Sigmoid colon (tissue), 7 donors: ENCODE results near the gene PARD3. TPM values are rescaled to one million over a fixed set of nuclear protein-coding genes. Genes with fewer than 3 reads are reported as not detected.

Experiments used
- DNase-seq: peaks from one replicate; pipeline ENCODE4 v3.0.0-alpha.2; 2019
- H3K27ac ChIP-seq, 4 donors: fragments of 200-600 bp; sonication (generic); one replicate each; pipeline ENCODE4 v1.5.1; 2016 to 2019; ENCODE audit warnings: mild to moderate bottlenecking in 1 of 4
- H3K27me3 ChIP-seq, 3 donors: fragments of 200-600 bp; sonication (generic); one replicate each; pipeline ENCODE4 v1.5.1; 2019; ENCODE audit warnings: mild to moderate bottlenecking in 1 of 3
- H3K36me3 ChIP-seq, 4 donors: fragments of 200-600 bp; sonication (generic); one replicate each; pipeline ENCODE4 v1.5.1; 2016 to 2019
- H3K4me1 ChIP-seq, 4 donors: fragments of 200-600 bp; sonication (generic); one replicate each; pipeline ENCODE4 v1.5.1; 2017 to 2019
- H3K4me3 ChIP-seq, 4 donors: fragments of 200-600 bp; sonication (generic); one replicate each; pipeline ENCODE4 v1.5.1; 2017 to 2019; ENCODE audit warnings: mild to moderate bottlenecking in 2 of 4, moderate library complexity in 1 of 4
- H3K9me3 ChIP-seq, 4 donors: fragments of 200-600 bp in 3 of 4; sonication (generic) in 3 of 4; one replicate each; pipeline versions ENCODE4 v1.5.1 to v1.6.1; 2013 to 2019
- EP300 ChIP-seq, 4 donors: sonication (generic); formaldehyde crosslinking; IDR thresholded peaks; one replicate each; pipeline ENCODE4 v1.6.1; 2017; ENCODE audit warnings: antibody characterized with exemption in 4 of 4
- POLR2A ChIP-seq, 2 donors: fragments of 450-650 bp; IDR thresholded peaks; one replicate each; pipeline ENCODE4 v1.6.1; 2016; ENCODE audit warnings: antibody characterized with exemption in 2 of 2, mild to moderate bottlenecking in 2 of 2, moderate library complexity in 2 of 2
- POLR2AphosphoS5 ChIP-seq, 4 donors: sonication (generic); formaldehyde crosslinking; IDR thresholded peaks; one replicate each; pipeline ENCODE4 v1.6.1; 2017; ENCODE audit warnings: antibody characterized with exemption in 4 of 4
- WGBS, 2 donors: extraction: QIAGEN DNeasy Blood & Tissue Kit; methylation state at CpG; one replicate each; pipeline ENCODE4 v1.1.7; 2013; 5-methylcytosine and 5-hydroxymethylcytosine counted together
- intact Hi-C: fragments of 100-400 bp; cut with DNase I; formaldehyde crosslinking; loops from one replicate; pipeline ENCODE4 v1.15.1; 2023
- polyA plus RNA-seq, 3 donors: library from polyadenylated mRNA; stranded (reverse); fragments of 200-250 nt; gene quantifications; one replicate each; pipeline ENCODE4 v1.2.3, GENCODE V29; 2013
- total RNA-seq, 4 donors: library from RNA; depleted of rRNA; stranded (reverse); fragments of >200 nt; gene quantifications; one replicate each; pipeline ENCODE4 v1.1.0, GENCODE V29; 2016
- TF ChIP-seq, protein P1 (sequence below), 4 experiments: fragments of 450-650 bp in 3 of 4; fragments of 200-600 bp in 1 of 4; IDR thresholded peaks; one replicate each; pipeline ENCODE4 v1.5.1; 2016 to 2019; ENCODE audit warnings: antibody characterized with exemption in 4 of 4, mild to moderate bottlenecking in 3 of 4, moderate library complexity in 2 of 4
- donor health status: healthy with polysubstance abuse.
- donor health status: Bipolar disorder and iron deficiency.
- donor health status: healthy.

Gene PARD3
- total RNA-seq (10 to 100 TPM; 75.9 to 96.4 (median 83.7) TPM), polyA plus RNA-seq (10 to 100 TPM; 17.5 to 29.4 (median 18.0) TPM)

DNA sequence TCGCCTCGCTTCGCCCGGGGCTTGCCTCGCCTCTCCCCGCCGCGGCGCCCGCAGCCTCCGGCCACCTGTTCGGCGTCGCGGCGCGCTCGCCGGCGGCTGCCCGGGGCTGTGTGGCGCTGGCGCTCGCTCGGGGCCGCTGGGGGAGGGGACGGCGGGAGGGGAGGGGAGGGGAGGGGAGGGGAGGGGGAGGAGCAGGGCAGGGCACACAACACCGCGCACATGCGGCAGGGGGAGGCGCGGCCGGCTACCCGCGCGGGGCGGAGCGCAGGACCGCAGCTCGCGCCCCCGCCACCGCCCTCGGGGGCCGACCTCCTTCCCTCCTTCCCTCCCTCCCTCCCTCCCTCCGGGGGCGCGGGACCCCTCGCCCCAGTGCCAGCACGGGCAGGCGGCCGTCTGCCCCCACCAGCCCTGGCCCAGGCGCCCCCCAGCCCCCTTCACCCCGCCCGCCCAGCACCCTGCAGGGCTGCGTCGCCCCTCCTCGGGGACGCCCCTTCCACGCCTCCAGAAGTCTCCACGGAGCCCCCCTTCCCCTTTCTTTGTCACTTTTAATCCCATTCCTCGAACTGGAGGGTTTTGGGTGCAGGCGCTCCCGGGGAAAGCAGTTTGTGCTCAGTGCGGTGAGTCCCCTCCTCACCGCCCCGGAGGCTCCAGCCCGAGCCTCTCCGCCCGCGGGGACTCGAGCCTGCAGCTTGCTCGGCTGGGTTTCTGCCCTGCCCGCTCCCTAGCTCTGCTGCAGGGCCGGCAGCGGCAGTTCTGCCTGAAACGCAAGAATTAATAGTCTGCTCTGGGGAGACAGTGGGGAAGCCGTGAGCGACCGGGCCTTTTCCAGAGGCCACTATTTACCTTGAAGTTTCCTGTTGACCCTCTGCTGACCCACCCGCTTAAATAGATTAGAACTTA lies at the start of gene PARD3:
Gene PARD3, minus strand, starts transcription at position 112 of the 900 bp plus-strand sequence. CDS start 301 bp downstream, outside the sequence.
- 1% methylated on average over 81 to 82 of the region's 82 CpGs for WGBS, 2 donors
- peak; percentile 87 for DNase-seq
- Histone ChIP-seq H3K9me3 (no peaks in the 10 kb centered on the region), H3K27me3 (no peaks in the 10 kb centered on the region), H3K36me3 (no peaks in the 10 kb centered on the region), H3K27ac (peak within 1 kb of the TSS; percentile 85 to 95 (median 92)), H3K4me3 (peak within 1 kb of the TSS; percentile 65 to 91 (median 88)), H3K4me1 (peaks cover 0 to 46% (median 31%) of the 10 kb centered on the region in 4 donors)
- TF ChIP-seq EP300 (IDR thresholded peaks at IDR 0.05) (no peak), POLR2AphosphoS5 (IDR thresholded peaks at IDR 0.05) (peak in 3 of 4 donors; percentile 5 to 29 (median 15))
- intact Hi-C loops, result loop anchor here (5.0 kb wide), 1 partner anchor 148 kb away; no protein-coding TSS in a partner anchor

DNA sequence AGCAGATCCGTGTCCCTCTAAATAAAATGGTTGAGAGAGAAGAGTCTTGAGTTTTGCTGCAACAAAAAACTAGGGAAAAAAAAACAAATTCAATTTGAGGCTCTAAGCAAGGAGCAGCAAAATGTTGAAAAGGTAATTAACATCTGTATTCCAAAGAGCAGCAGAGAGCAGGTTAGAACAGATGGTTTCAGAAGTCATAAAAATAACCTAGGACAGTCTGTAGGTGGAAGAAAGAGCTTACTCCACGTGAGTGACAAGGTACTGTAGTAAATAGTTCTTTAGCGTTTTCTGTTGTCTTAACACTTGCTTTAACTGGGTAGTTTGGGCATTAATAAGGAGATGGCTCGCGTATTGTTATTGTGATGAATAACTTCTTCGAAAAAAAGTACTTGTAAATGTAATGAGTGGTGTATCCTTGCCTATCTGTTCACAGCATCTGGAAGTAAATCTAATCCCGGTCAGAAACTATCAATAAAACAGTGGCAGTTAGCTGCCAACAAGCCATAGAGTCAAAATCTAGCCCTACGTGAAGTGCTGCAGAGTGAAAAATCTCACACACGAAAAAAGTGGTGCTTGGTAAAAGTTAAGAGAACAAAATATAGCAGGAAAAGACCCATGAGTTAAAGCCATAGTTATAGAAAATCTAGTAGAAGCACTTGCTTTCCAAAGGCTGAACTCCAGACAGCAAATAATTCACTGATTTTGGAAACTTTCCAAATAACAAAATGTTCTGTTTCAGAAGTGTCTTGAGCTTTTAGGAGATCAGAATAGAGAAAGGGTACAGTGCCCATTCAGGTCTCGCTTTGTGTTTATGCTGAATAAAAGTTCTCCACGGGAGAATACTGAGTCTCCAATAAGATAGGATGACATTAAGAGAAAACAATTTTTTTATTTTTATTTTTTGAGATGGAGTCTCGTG lies 49.3 kb upstream of the PARD3 start:
- no peak for DNase-seq
- intact Hi-C loops, result no loop called here
- 15 to 48% methylated on average over 12 of the region's 12 CpGs for WGBS, 2 donors
- Histone ChIP-seq H3K36me3 (no peaks in the 10 kb centered on the region), H3K4me3 (no peak overlapping the region), H3K4me1 (peaks cover 0 to 27% (median 22%) of the 10 kb centered on the region in 4 donors), H3K9me3 (no peaks in the 10 kb centered on the region), H3K27me3 (no peaks in the 10 kb centered on the region), H3K27ac (peak overlapping the region in 1 of 4 donors; percentile 18)
- TF ChIP-seq POLR2AphosphoS5 (IDR thresholded peaks at IDR 0.05) (peak in 1 of 4 donors; percentile 22), POLR2A (IDR thresholded peaks at IDR 0.05) (no peak)

DNA sequence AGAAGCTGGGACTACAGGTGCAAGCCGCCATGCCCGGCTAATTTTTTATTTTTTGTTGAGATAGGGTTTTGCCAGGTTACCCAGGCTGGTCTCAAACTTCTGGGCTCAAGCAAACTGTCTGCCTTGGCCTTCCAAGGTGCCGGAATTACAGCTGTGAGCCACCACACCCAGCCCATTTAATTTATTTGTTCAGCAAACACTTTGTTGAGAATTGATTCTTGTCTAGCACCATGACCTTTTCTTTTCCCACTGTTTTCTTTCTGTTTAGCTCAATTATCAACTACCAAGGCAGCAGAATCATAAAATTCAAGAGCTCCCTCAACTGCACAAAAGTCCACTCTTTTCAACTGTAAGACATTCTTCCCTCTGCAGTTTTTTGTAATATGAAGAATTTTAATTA lies 47.8 kb upstream of the PARD3 start:
- Histone ChIP-seq H3K36me3 (no peaks in the 10 kb centered on the region), H3K9me3 (no peaks in the 10 kb centered on the region), H3K4me3 (no peak overlapping the region), H3K27me3 (no peaks in the 10 kb centered on the region), H3K4me1 (peaks cover 0 to 27% (median 22%) of the 10 kb centered on the region in 4 donors), H3K27ac (no peak overlapping the region)
- peak; percentile 20 for DNase-seq
- 13 to 71% methylated on average over 3 of the region's 3 CpGs for WGBS, 2 donors
- no peak for TF ChIP-seq POLR2A (IDR thresholded peaks at IDR 0.05)
- TF ChIP-seq POLR2AphosphoS5 (IDR thresholded peaks at IDR 0.05), result no peak
- TF ChIP-seq EP300 (IDR thresholded peaks at IDR 0.05), result no peak
- TF ChIP-seq, protein P1, sequence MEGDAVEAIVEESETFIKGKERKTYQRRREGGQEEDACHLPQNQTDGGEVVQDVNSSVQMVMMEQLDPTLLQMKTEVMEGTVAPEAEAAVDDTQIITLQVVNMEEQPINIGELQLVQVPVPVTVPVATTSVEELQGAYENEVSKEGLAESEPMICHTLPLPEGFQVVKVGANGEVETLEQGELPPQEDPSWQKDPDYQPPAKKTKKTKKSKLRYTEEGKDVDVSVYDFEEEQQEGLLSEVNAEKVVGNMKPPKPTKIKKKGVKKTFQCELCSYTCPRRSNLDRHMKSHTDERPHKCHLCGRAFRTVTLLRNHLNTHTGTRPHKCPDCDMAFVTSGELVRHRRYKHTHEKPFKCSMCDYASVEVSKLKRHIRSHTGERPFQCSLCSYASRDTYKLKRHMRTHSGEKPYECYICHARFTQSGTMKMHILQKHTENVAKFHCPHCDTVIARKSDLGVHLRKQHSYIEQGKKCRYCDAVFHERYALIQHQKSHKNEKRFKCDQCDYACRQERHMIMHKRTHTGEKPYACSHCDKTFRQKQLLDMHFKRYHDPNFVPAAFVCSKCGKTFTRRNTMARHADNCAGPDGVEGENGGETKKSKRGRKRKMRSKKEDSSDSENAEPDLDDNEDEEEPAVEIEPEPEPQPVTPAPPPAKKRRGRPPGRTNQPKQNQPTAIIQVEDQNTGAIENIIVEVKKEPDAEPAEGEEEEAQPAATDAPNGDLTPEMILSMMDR (IDR thresholded peaks at IDR 0.05), result no peak
- intact Hi-C loops, result no loop called here

DNA sequence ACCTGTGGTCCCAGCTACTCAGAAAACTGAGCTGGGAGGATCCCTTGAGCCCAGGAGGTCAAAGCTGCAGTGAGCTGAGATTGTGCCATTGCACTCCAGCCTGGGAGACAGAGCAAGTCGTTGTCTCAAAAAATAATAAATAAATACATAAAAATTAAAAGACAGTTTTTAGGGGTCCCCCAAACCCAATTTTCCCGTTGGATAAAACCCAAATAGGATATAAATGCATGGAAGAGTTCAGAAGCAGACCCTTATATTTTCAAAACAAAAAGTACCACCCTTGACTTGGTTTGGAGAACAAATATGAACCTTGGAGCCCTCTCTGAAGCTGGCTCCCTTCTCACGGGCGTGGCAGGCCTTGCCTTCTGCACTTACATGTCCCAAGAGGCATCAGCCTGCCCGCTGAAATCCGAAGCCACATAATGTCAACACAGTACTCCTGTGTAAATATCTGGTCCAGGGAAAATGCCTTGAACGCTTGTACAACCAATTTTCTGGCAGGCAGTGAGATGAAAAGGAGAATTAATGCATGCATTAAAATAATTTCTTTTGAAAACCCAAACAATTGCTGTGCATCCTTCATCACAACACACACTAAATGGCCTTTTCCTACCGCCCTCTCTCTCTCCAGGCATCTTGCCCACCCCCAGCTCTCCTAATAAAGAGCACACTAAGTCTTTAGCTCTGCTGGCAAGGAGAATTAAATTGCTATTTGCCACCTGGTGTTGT lies 46.4 kb upstream of the PARD3 start:
- H3K27ac ChIP-seq, result peak overlapping the region in 1 of 4 donors; percentile 27
- H3K36me3 ChIP-seq, result no peaks in the 10 kb centered on the region
- peaks cover 0 to 27% (median 22%) of the 10 kb centered on the region in 4 donors for H3K4me1 ChIP-seq
- intact Hi-C loops, result no loop called here
- no peaks in the 10 kb centered on the region for H3K9me3 ChIP-seq
- H3K27me3 ChIP-seq, result no peaks in the 10 kb centered on the region
- H3K4me3 ChIP-seq, result no peak overlapping the region
- no peak for TF ChIP-seq POLR2AphosphoS5 (IDR thresholded peaks at IDR 0.05)
- TF ChIP-seq POLR2A (IDR thresholded peaks at IDR 0.05), result no peak
- peak; percentile 64 for DNase-seq
- WGBS, 2 donors, result 14 to 52% methylated on average over 8 of the region's 8 CpGs

DNA sequence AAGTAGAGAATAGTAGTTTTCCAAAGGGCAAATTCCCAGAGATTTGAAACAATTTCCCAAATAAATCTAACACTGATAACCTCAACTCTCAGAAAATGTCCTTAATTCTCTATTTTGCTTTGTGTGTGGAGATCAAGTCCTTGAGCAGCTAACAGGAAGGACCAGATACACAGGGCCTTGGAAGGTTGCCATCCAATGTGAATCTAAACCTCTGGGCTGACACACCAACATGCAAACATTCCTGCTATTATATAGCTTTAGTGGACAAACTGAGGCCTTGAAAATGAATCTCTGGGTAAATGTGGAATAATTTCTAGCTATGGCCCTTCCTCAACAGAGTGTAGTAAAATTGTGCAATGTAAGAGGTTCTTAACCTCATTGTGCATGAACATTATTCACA lies 44.1 kb upstream of the PARD3 start:
- H3K36me3 ChIP-seq, result no peaks in the 10 kb centered on the region
- no peak overlapping the region for H3K27ac ChIP-seq
- no peak for DNase-seq
- TF ChIP-seq POLR2A (IDR thresholded peaks at IDR 0.05) (no peak), POLR2AphosphoS5 (IDR thresholded peaks at IDR 0.05) (no peak), EP300 (IDR thresholded peaks at IDR 0.05) (no peak)
- TF ChIP-seq, protein P1 (IDR thresholded peaks at IDR 0.05), result no peak
- H3K9me3 ChIP-seq, result no peaks in the 10 kb centered on the region
- no peaks in the 10 kb centered on the region for H3K27me3 ChIP-seq
- H3K4me1 ChIP-seq, result peaks cover 0 to 16% (median 8%) of the 10 kb centered on the region in 4 donors
- no peak overlapping the region for H3K4me3 ChIP-seq
- intact Hi-C loops, result no loop called here
